ENCODE results near the gene PODXL. TPM values are rescaled to one million over a fixed set of nuclear protein-coding genes. Genes with fewer than 3 reads are reported as not detected.

PODXL gene
- total and polyA plus RNA-seq, 2 donors (not counting 1 experiment from before 2014, with no cell fraction given): 0.17 to 0.27 TPM

DNA sequence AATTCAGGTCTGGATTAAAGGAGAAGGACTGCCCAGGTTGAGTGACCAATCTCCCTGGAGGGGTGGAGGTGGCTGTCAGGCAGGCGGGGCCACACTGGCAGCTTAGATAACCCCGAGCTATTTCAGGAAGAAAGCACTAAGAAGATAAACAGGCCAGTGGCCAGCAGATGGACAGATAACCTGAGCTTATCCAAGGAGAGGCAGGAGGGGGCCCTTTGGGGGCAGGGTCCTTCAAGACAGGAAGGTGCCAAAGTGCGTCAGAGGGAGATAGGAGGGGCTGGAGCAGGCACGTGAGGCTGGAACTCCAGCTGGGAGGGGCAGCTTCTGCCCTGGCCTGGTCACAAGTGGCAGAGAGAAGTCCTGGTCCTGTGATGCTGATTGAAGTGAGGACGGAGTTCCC lies 29.8 kb upstream of the PODXL start:
- H3K4me3 ChIP-seq (replicated peaks in 1 of 4; ENCODE audit: control extremely low read depth in 1 of 4, insufficient read depth in 1 of 4, low read depth in 3 of 4, low read length in 4 of 4): no peak overlapping the region
- H3K27ac ChIP-seq (ENCODE audit: insufficient read depth, low read length): no peak overlapping the region
- no peak for DNase-seq (ENCODE audit: low read depth in 2 of 2)
- H3K79me2 ChIP-seq (ENCODE audit: control insufficient read depth, insufficient read depth, low read length): no peaks in the 10 kb centered on the region
- H3K9ac ChIP-seq (ENCODE audit: insufficient read depth, low read length): no peak overlapping the region
- H3K9me3 ChIP-seq (ENCODE audit: control insufficient read depth, insufficient read depth, low read depth, low read length): no peaks in the 10 kb centered on the region
- H3K36me3 ChIP-seq (ENCODE audit: control insufficient read depth, insufficient read depth, low read length): no peaks in the 10 kb centered on the region
- H3K27me3 ChIP-seq (ENCODE audit: control insufficient read depth, insufficient read depth, low read length): no peaks in the 10 kb centered on the region
- no peak overlapping the region for H2AFZ ChIP-seq (ENCODE audit: low read length)
- no peak overlapping the region for H3K4me2 ChIP-seq (ENCODE audit: extremely low read depth, insufficient read depth, low read length)
- no peaks in the 10 kb centered on the region for H4K20me1 ChIP-seq (ENCODE audit: control insufficient read depth, extremely low read depth, insufficient read depth, low read length)
- H3K4me1 ChIP-seq (ENCODE audit: control insufficient read depth, extremely low read depth, insufficient read depth, low read length): no peaks in the 10 kb centered on the region
- TF ChIP-seq, protein P1, sequence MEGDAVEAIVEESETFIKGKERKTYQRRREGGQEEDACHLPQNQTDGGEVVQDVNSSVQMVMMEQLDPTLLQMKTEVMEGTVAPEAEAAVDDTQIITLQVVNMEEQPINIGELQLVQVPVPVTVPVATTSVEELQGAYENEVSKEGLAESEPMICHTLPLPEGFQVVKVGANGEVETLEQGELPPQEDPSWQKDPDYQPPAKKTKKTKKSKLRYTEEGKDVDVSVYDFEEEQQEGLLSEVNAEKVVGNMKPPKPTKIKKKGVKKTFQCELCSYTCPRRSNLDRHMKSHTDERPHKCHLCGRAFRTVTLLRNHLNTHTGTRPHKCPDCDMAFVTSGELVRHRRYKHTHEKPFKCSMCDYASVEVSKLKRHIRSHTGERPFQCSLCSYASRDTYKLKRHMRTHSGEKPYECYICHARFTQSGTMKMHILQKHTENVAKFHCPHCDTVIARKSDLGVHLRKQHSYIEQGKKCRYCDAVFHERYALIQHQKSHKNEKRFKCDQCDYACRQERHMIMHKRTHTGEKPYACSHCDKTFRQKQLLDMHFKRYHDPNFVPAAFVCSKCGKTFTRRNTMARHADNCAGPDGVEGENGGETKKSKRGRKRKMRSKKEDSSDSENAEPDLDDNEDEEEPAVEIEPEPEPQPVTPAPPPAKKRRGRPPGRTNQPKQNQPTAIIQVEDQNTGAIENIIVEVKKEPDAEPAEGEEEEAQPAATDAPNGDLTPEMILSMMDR (conservative IDR thresholded peaks at IDR 0.05 in 1 of 2, IDR thresholded peaks at IDR 0.05 in 1 of 2; ENCODE audit: low read depth in 1 of 2, low read length in 2 of 2): no peak
- no peak for TF ChIP-seq EZH2 (IDR thresholded peaks at IDR 0.05; ENCODE audit: low read length, missing control alignments)

DNA sequence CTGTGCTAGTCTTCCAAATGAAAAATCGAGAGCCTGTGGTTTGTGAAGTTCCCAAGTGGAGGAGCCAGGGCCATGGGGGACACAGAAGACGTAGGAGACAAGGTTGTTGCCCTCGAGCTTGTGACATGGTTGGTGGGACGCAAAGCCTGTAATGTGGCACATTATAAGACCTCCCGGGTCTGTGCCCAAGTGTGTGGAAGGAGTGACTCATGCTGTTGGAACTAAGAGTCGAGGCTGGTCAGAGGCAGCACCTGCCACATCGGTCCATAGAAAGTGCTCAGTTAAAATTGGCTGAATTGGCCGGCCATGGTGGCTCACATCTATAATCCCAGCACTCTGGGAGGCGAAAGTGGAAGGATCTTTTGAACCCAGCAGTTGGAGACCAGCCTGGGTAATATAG lies 27.0 kb upstream of the PODXL start:
- Histone ChIP-seq H3K9ac (ENCODE audit: insufficient read depth, low read length) (no peak overlapping the region), H3K4me3 (replicated peaks in 1 of 4; ENCODE audit: control extremely low read depth in 1 of 4, insufficient read depth in 1 of 4, low read depth in 3 of 4, low read length in 4 of 4) (no peak overlapping the region), H3K27me3 (ENCODE audit: control insufficient read depth, insufficient read depth, low read length) (no peaks in the 10 kb centered on the region), H3K9me3 (ENCODE audit: control insufficient read depth, insufficient read depth, low read depth, low read length) (no peaks in the 10 kb centered on the region), H3K79me2 (ENCODE audit: control insufficient read depth, insufficient read depth, low read length) (no peaks in the 10 kb centered on the region), H3K27ac (ENCODE audit: insufficient read depth, low read length) (no peak overlapping the region), H2AFZ (ENCODE audit: low read length) (no peak overlapping the region), H3K4me2 (ENCODE audit: extremely low read depth, insufficient read depth, low read length) (no peak overlapping the region), H3K4me1 (ENCODE audit: control insufficient read depth, extremely low read depth, insufficient read depth, low read length) (no peaks in the 10 kb centered on the region), H4K20me1 (ENCODE audit: control insufficient read depth, extremely low read depth, insufficient read depth, low read length) (no peaks in the 10 kb centered on the region), H3K36me3 (ENCODE audit: control insufficient read depth, insufficient read depth, low read length) (no peaks in the 10 kb centered on the region)
- DNase-seq (ENCODE audit: low read depth in 2 of 2): no peak
- no peak for TF ChIP-seq EZH2 (IDR thresholded peaks at IDR 0.05; ENCODE audit: low read length, missing control alignments)
- TF ChIP-seq, protein P1 (conservative IDR thresholded peaks at IDR 0.05 in 1 of 2, IDR thresholded peaks at IDR 0.05 in 1 of 2; ENCODE audit: low read depth in 1 of 2, low read length in 2 of 2): no peak

DNA sequence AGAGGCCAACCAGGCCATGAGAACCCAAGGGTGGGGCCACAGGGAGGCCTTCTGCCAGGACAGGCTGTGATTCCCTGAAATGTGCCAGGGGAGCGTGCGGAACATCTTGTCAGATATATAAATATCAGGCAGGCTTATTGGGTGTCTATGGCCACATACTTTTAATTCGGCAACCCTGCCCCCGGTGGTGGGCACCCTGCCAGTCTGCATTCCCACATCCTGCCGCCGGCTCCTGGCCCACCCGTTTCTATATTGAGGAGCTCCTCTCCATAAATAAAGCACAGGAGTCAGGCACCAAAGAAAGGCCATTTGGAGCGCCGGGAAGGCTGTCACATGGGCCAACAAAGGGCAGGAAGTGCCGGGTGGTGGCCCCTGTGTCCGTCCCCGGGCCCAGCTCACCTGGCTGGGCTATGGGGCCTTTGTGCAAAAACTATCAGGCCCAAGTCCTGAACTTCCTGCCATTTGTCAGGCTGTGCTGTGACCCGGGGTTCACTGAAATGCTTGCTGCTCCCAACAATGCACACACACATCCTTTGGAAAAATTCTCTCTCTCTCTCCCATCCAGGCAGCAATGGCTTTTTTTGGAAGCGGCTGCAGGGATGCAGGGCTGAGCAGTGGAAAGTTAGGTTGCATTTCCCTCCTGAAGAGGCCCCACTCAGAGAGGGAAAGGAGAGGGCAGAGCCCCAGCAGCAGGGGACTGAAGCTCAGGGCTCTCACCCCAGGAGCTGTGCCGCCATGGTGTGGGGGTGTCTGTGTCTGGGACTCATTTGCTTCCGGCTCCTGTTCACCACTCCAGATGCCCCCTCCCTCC lies 25.0 kb upstream of the PODXL start:
- H3K36me3 ChIP-seq (ENCODE audit: control insufficient read depth, insufficient read depth, low read length): no peaks in the 10 kb centered on the region
- no peaks in the 10 kb centered on the region for H4K20me1 ChIP-seq (ENCODE audit: control insufficient read depth, extremely low read depth, insufficient read depth, low read length)
- H2AFZ ChIP-seq (ENCODE audit: low read length): no peak overlapping the region
- peak in 1 of 2 donors; percentile 35 for DNase-seq (ENCODE audit: low read depth in 2 of 2)
- TF ChIP-seq, protein P1 (conservative IDR thresholded peaks at IDR 0.05 in 1 of 2, IDR thresholded peaks at IDR 0.05 in 1 of 2; ENCODE audit: low read depth in 1 of 2, low read length in 2 of 2): no peak
- TF ChIP-seq EZH2 (IDR thresholded peaks at IDR 0.05; ENCODE audit: low read length, missing control alignments): no peak
- H3K9ac ChIP-seq (ENCODE audit: insufficient read depth, low read length): no peak overlapping the region
- no peak overlapping the region for H3K27ac ChIP-seq (ENCODE audit: insufficient read depth, low read length)
- no peaks in the 10 kb centered on the region for H3K4me1 ChIP-seq (ENCODE audit: control insufficient read depth, extremely low read depth, insufficient read depth, low read length)
- no peaks in the 10 kb centered on the region for H3K79me2 ChIP-seq (ENCODE audit: control insufficient read depth, insufficient read depth, low read length)
- H3K27me3 ChIP-seq (ENCODE audit: control insufficient read depth, insufficient read depth, low read length): no peaks in the 10 kb centered on the region
- no peaks in the 10 kb centered on the region for H3K9me3 ChIP-seq (ENCODE audit: control insufficient read depth, insufficient read depth, low read depth, low read length)
- no peak overlapping the region for H3K4me2 ChIP-seq (ENCODE audit: extremely low read depth, insufficient read depth, low read length)
- no peak overlapping the region for H3K4me3 ChIP-seq (replicated peaks in 1 of 4; ENCODE audit: control extremely low read depth in 1 of 4, insufficient read depth in 1 of 4, low read depth in 3 of 4, low read length in 4 of 4)

All from fibroblast of lung (primary cell).